ENCODE data around the gene KCNQ1.

KCNQ1 gene

GRCh38 chr11:2686360-2687222 is 241.8 kb downstream of the KCNQ1 start:
- DNase-seq (ENCODE audit: low read depth), result no peak

- no peak for DNase-seq (ENCODE audit: low read depth)
Observed at GRCh38 chr11:2687223-2687530, 242.4 kb downstream of the KCNQ1 start.

GRCh38 chr11:2687782-2688191 is 243.0 kb downstream of the KCNQ1 start:
- DNase-seq (ENCODE audit: low read depth), result no peak

GRCh38 chr11:2688381-2689231 is 243.8 kb downstream of the KCNQ1 start:
- DNase-seq (ENCODE audit: low read depth), result no peak

GRCh38 chr11:2689651-2690575 is 245.1 kb downstream of the KCNQ1 start:
- DNase-seq (ENCODE audit: low read depth), result no peak

GRCh38 chr11:2690596-2691354 is 246.0 kb downstream of the KCNQ1 start:
- no peak for DNase-seq (ENCODE audit: low read depth)

GRCh38 chr11:2691355-2691761 is 246.6 kb downstream of the KCNQ1 start:
- DNase-seq (ENCODE audit: low read depth), result no peak

- no peak for DNase-seq (ENCODE audit: low read depth)
Observed at GRCh38 chr11:2691991-2692875, 247.4 kb downstream of the KCNQ1 start.

GRCh38 chr11:2693271-2694261 is 248.8 kb downstream of the KCNQ1 start:
- no peak for DNase-seq (ENCODE audit: low read depth)

GRCh38 chr11:2694495-2694894 is 249.7 kb downstream of the KCNQ1 start:
- DNase-seq (ENCODE audit: low read depth), result no peak

GRCh38 chr11:2694995-2695939 is 250.5 kb downstream of the KCNQ1 start:
- no peak for DNase-seq (ENCODE audit: low read depth)

GRCh38 chr11:2696455-2696854 is 251.6 kb downstream of the KCNQ1 start:
- no peak for DNase-seq (ENCODE audit: low read depth)

- DNase-seq (ENCODE audit: low read depth), result no peak
Observed at GRCh38 chr11:2697866-2698265, 253.1 kb downstream of the KCNQ1 start.

- no peak for DNase-seq (ENCODE audit: low read depth)
Observed at GRCh38 chr11:2698386-2699184, 253.8 kb downstream of the KCNQ1 start.

- DNase-seq (ENCODE audit: low read depth), result no peak
Observed at GRCh38 chr11:2699185-2699530, 254.3 kb downstream of the KCNQ1 start.

GRCh38 chr11:2699531-2700414 is 255.0 kb downstream of the KCNQ1 start, which contains the start of gene KCNQ1OT1:
Gene KCNQ1OT1 (minus strand): TSS chr11:2699994.
- DNase-seq (ENCODE audit: low read depth), result peak; percentile 78
